NCI-H1048 (cell line): ENCODE measurements around the gene OPRL1.
A peak's percentile ranks its signal among the peaks of the same experiment; 100 is the strongest.

Source experiments
- DNase-seq: peaks from one replicate; lab custom pipeline; 2025; lab: John Stamatoyannopoulos, UW

Gene OPRL1

DNA sequence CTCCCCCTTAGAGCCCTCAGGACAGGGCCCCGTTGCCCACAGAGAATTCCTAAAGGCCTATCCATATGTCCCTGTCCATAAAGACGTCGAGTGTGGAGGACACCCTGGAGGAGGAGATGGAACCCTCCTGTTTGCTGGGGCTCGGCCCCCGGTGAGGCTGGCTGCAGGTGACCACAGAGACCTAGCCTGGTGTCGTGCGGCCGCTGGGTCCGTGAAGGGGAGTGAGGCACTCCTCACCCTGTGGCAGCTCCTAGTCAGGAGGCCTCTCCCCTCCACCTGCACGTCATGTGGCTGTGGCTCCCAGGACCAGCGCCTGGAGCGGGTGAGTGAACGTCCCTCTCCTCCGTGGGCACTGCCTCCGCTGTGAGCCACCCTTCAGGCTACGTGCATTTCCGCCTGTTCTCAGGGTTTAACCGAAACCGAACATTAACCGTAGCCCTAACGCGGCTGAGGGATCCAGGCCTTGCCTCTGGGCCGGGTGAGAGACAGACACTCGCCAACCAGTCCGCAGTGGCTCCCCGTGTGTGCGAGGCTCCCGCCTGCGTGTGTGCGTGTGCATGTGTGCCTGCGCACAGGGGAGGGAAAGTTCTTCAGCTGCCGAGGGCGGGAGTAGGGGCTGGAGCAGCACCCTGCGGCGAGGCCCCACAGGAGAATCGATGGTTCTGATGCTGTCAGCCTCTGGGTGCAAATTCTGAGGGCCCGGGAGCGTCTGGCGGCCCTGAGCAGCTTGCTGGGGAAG, 22.8 kb upstream of the OPRL1 start:
- DNase-seq = no peak

- DNase-seq = peak; percentile 35
Observed at GRCh38 chr20:64057628-64058498, 22.0 kb upstream of the OPRL1 start.

GRCh38 chr20:64058536-64058935, 21.3 kb upstream of the OPRL1 start:
- DNase-seq = no peak

GRCh38 chr20:64062276-64062595, 17.6 kb upstream of the OPRL1 start:
- no peak for DNase-seq

DNA sequence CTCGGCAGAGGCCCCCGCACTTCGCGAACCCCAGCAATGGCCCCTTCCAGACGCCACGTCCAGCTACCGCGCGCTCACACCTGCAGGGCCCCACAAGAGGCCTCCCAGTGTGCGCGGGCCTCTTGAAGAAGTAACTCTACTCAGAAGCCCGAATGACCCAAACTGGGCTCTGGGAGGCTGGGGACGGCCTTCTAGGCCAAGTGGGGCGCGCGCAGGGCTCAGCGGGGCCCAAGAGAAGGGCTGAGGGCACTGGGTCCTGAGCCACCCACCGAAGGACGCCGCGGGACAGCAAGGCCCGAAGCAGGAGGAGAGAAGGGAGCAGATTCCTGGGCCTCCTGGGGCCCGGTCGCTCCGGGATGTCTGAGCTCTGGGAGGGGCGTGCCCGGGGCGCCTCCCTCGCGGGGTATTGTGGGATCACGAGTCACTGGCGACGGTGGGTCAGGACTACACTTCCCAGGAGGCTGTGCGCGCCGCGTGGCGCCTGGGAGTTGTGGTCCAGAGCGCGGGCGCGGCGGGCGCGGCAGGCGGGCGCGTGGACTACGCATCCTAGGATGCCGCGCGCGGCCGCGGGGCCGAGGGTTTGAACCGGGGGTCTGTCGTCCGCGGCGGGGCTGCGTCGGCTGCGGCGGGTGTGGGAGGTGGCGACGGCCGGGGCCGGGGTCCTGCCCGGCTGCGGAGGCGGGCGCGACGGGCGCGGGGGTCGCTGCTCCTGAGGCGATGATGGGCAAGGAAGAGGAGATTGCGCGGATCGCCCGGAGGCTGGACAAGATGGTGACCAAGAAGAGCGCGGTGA, 17.1 kb upstream of the OPRL1 start, which contains the start of gene TCEA2:
TSS of gene TCEA2 (plus strand) at position 603 of the 793 bp plus-strand sequence. CDS start at position 718, 115 bp downstream.
- DNase-seq = peak; percentile 82

GRCh38 chr20:64063389-64064144, 16.3 kb upstream of the OPRL1 start:
- DNase-seq = no peak

GRCh38 chr20:64064145-64064698, 15.7 kb upstream of the OPRL1 start:
- no peak for DNase-seq

DNA sequence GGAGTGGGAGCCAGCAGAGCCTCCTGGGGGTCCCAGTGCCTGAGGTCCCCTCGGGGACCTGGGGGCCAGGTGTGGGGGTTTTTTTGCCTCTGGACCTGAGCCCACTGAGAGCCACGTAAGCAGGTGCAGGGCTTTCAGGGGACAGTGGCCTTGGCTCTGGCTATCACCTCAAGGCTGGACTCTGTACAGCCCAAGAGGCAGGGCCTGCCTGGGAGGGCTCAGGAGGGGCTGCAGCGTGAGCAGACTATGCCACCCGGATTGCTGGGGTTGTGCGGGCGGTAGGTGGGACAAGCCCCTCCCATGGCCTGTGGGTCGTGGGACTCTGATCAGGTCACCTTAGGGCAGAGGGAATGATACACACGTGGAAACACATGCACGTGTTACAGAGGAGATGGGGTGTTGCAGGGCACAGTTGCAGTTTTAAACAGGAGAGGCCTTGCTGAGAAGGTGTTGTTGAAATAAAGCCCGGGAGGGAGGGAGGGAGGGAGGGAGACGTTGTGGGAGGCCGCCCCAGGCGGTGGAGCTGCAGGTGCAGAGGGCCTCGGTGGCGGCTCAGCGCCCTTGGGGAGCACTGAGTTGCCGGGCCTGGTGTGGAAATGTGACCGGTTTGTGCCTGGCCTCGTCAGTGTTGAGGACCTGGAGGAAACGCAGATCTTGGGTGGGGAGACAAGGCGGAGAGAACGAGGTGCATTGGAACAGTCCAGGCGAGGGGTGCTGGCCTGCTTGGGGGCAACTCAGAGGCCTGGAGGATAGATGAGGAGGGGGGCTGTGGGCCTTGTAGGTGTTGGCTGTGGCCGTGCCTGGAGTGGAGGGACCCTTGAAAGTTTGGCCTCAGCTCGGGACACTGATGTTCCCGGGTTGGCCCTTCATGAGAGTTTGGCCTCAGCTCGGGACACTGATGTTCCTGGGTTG, 14.6 kb upstream of the OPRL1 start:
- DNase-seq = no peak

GRCh38 chr20:64065974-64066343, 13.9 kb upstream of the OPRL1 start:
- no peak for DNase-seq

DNA sequence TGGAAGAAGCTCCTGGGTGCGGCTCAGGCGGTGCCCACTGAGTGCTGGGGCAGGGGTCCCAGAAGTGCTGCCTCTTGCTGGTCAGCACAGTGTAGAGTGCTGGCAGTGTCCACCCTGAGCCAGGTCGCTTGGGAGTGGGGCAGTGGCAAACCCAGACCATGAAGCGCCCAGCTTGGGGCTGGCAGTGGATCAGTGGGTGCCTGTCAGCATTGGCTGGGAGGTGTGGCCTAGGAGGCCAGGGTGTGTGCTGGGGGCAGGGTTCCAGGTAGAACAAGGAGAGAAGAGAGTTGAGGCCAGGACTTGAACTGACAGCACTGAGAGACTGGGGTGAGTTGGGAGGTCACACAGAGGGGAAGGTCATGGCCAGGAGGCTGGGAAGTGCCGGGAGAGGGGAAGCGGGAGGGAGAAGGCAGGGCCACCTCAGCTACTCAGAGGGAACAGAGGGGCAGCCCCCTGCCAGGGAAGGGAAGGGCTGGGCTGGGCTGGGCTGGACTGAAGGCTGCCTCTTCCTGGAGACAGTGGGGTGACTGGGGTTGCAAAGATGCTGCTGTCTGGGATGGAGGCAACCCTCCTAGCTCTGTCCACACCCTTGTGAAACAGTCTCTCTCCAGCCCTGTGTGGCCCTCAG, 12.8 kb upstream of the OPRL1 start:
- no peak for DNase-seq

GRCh38 chr20:64067733-64068307, 12.1 kb upstream of the OPRL1 start:
- DNase-seq = no peak

- no peak for DNase-seq
Observed at GRCh38 chr20:64068386-64069208, 11.3 kb upstream of the OPRL1 start.

DNA sequence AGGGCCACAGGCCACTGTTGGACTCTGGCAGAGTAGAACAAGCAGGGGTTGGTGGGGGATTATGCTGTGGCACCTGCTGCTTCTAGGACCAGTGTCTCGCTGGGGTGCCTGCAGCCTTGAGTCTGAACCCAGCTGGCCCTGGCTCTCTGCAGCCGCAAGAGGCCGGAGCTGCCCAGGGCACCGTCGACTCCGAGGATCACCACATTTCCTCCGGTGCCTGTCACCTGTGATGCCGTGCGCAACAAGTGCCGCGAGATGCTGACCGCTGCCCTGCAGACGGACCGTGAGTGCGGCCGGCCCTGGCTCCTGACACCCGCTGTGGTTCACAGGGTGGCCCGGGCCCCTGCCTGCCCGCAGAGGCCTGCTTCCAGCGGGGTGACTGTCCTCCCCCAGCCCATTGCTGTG, 10.7 kb upstream of the OPRL1 start:
- DNase-seq = no peak

DNA sequence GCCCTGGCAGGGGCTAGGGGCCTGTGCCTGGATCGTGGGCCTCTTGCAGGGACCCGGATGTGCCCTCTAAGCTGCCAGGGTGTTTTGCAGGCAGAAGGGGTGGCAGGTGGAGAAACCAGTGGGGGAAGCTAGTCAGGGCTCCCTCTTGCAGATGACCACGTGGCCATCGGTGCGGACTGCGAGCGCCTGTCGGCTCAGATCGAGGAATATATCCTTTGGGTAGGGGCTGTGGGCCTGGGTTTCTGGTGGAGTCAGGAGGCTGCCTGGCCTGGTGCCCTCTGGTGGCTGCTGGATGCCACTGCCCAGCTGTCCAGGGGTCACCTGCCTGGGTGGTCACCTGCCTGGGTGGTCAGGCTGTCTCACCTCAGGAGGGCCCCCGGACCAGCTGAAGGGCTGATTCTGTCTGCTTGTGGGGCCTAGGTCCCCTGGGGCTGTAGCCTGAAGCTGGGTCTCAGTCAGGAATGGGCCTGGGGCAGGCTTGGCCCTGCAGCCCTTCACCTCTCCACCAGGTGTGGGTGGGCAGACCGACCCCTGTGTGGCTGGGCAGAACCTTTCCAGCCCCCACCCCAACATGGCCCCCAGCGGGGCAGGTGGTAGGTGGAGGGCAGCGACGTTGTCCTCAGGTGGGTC, 10.2 kb upstream of the OPRL1 start:
- DNase-seq = no peak

GRCh38 chr20:64070244-64070993, 9.5 kb upstream of the OPRL1 start:
- DNase-seq = no peak

DNA sequence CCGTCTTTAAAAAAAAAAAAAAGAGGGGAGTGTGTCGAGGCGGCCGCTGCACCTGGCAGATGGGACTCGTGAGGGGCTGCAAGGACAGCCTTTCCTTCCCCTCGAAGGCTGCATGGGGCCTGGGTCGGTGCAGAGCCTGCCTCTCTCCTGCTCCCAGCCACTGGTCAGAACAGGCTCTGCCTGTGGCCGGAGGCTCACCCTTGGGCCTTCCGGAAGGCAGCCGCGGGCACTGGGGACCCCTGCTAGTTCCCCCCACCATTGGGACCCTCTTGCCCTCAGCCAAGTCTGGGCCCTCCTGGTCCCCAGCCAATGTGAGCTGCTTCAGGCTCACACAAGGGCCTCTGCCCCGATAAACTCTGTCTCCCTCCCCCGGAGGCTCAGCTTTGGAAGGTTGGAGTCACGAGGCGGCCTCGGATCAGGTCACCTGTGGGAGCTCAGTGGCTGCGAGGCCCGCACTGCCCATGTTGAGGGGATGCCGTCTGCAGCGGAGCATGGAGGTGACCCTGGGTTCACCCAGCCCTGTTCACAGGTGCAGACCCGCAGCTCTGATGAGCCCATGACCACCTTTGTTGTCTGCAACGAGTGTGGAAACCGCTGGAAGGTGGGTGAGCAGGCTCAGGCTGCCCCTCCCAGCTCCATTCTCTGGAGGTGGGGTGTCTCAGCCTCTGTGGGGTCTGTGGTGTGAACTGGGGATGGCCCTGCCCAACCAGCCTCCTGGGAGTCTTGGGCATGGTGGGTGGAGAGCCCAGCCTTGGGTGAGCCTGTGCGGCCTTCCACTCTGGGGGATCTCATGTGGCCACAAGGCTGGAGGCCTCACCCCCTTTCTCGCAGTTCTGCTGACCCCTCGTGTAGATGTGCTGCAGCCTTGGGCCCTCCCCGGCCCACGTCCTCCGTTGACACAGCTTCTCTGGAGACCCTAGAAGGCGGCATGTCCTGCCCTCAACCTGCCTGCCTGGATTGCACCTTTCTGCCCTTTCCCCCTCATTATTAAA, 8.2 kb upstream of the OPRL1 start:
- DNase-seq = no peak
